Astrocyte (in vitro differentiated cells and primary cell): Measurements from ENCODE around the gene RPAIN.

Source experiments
- EZH2 ChIP-seq: IDR thresholded peaks from 2 replicates; pipeline ENCODE4 v1.6.1; 2012; ENCODE audit warnings: mild to moderate bottlenecking, low read length, inconsistent platforms; ENCODE audit not compliant: insufficient read depth
- TF ChIP-seq, protein P1 (sequence below): IDR thresholded peaks from 2 replicates; pipeline ENCODE4 v1.5.1; 2011; ENCODE audit warnings: low read depth, mild to moderate bottlenecking, inconsistent platforms, low read length, moderate library complexity; ENCODE audit not compliant: insufficient read depth

- TF ChIP-seq, protein P1, sequence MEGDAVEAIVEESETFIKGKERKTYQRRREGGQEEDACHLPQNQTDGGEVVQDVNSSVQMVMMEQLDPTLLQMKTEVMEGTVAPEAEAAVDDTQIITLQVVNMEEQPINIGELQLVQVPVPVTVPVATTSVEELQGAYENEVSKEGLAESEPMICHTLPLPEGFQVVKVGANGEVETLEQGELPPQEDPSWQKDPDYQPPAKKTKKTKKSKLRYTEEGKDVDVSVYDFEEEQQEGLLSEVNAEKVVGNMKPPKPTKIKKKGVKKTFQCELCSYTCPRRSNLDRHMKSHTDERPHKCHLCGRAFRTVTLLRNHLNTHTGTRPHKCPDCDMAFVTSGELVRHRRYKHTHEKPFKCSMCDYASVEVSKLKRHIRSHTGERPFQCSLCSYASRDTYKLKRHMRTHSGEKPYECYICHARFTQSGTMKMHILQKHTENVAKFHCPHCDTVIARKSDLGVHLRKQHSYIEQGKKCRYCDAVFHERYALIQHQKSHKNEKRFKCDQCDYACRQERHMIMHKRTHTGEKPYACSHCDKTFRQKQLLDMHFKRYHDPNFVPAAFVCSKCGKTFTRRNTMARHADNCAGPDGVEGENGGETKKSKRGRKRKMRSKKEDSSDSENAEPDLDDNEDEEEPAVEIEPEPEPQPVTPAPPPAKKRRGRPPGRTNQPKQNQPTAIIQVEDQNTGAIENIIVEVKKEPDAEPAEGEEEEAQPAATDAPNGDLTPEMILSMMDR: peak; percentile 93
- TF ChIP-seq EZH2: no peak
Observed at GRCh38 chr17:5438716-5439445, 18.9 kb downstream of the RPAIN start, which contains the start of gene C1QBP.
